LoVo (cell line): ENCODE results near the gene ZNF594.
"Not testable (repeated sequence)": the region's sequence is repeated elsewhere in the genome, so short reads cannot be mapped to it uniquely, and the experiment has no call there.

Source experiments
- DNase-seq: peaks from one replicate; pipeline ENCODE4 v3.0.0-alpha.2; 2016; ENCODE audit warnings: low spot score

Gene ZNF594

GRCh38 chr17:5136580-5137412 is 54.9 kb downstream of the ZNF594 start:
- not testable (repeated sequence) for DNase-seq

GRCh38 chr17:5135726-5136579 is 55.7 kb downstream of the ZNF594 start:
- no peak for DNase-seq

- DNase-seq: not testable (repeated sequence)
Measured at GRCh38 chr17:5135131-5135712, 56.4 kb downstream of the ZNF594 start.

GRCh38 chr17:5134571-5134970 is 57.1 kb downstream of the ZNF594 start:
- DNase-seq: not testable (repeated sequence)

- not testable (repeated sequence) for DNase-seq
Measured at GRCh38 chr17:5133961-5134360, 57.7 kb downstream of the ZNF594 start.

GRCh38 chr17:5133311-5133710 is 58.4 kb downstream of the ZNF594 start:
- no peak for DNase-seq

GRCh38 chr17:5132503-5133225 is 59.0 kb downstream of the ZNF594 start:
- DNase-seq: not testable (repeated sequence)

- DNase-seq: not testable (repeated sequence)
Measured at GRCh38 chr17:5131799-5132502, 59.7 kb downstream of the ZNF594 start.

GRCh38 chr17:5131146-5131715 is 60.4 kb downstream of the ZNF594 start:
- DNase-seq: no peak

- DNase-seq: not testable (repeated sequence)
Measured at GRCh38 chr17:5130687-5131086, 61.0 kb downstream of the ZNF594 start.

GRCh38 chr17:5130261-5130660 is 61.4 kb downstream of the ZNF594 start:
- DNase-seq: not testable (repeated sequence)

GRCh38 chr17:5129770-5130169 is 61.9 kb downstream of the ZNF594 start:
- not testable (repeated sequence) for DNase-seq
